SJCRH30 (cell line): ENCODE data around the gene ODF2. TPM values are rescaled to one million over a fixed set of nuclear protein-coding genes. Genes with fewer than 3 reads are reported as not detected.
"Not testable (repeated sequence)": the region's sequence is repeated elsewhere in the genome, so short reads cannot be mapped to it uniquely, and the experiment has no call there.

Experiments
- DNase-seq, 2 experiments: peaks; one replicate each; pipeline ENCODE4 v3.0.0-alpha.2; 2015 to 2020
- H3K27ac ChIP-seq: fragments of 250-450 bp; sonication (Bioruptor Pico); 2 replicates; pipeline ENCODE4 v1.5.1; 2020; ENCODE audit warnings: mild to moderate bottlenecking, moderate library complexity
- H3K27me3 ChIP-seq: fragments of 250-450 bp; sonication (Bioruptor Pico); 2 replicates; pipeline ENCODE4 v1.5.1; 2020; ENCODE audit warnings: mild to moderate bottlenecking, moderate library complexity
- H3K36me3 ChIP-seq: fragments of 250-450 bp; sonication (Bioruptor Pico); 2 replicates; pipeline ENCODE4 v1.5.1; 2020; ENCODE audit warnings: mild to moderate bottlenecking, moderate library complexity
- H3K4me1 ChIP-seq: fragments of 250-450 bp; sonication (Bioruptor Pico); 2 replicates; pipeline ENCODE4 v1.5.1; 2020; ENCODE audit warnings: mild to moderate bottlenecking, moderate library complexity
- H3K4me3 ChIP-seq: fragments of 250-450 bp; sonication (Bioruptor Pico); 2 replicates; pipeline ENCODE4 v1.5.1; 2020; ENCODE audit warnings: mild to moderate bottlenecking, moderate library complexity
- H3K9me3 ChIP-seq: fragments of 250-450 bp; sonication (Bioruptor Pico); replicated peaks from 2 replicates; pipeline ENCODE4 v1.5.1; 2020; ENCODE audit warnings: mild to moderate bottlenecking, moderate library complexity
- total RNA-seq: library from RNA; depleted of rRNA; stranded (reverse); fragments of >200 nt; shearing (Covaris generic); gene quantifications from 2 replicates; pipeline ENCODE4 v1.2.3, GENCODE V29; 2014

ODF2 gene
- total RNA-seq, 1 experiment from 2014 or later = 64.9 TPM

GRCh38 chr9:128505414-128505765 is 49.6 kb downstream of the ODF2 start:
- Histone ChIP-seq H3K4me1 (peaks cover 11% of the 10 kb centered on the region), H3K27me3 (no peaks in the 10 kb centered on the region), H3K27ac (no peak overlapping the region; the same call in 1 of the 2 replicates), H3K4me3 (peak overlapping the region; percentile 80), H3K9me3 (no peaks in the 10 kb centered on the region), H3K36me3 (peaks cover 14% of the 10 kb centered on the region; the same call in 1 of the 2 replicates)
- no peak for DNase-seq

GRCh38 chr9:128505906-128506305 is 50.1 kb downstream of the ODF2 start:
- H3K27ac ChIP-seq, H3K4me3 ChIP-seq, DNase-seq: not testable (repeated sequence)

GRCh38 chr9:128512820-128513219 is 57.0 kb downstream of the ODF2 start:
- H3K4me1 ChIP-seq = no peaks in the 10 kb centered on the region

More at GRCh38 chr9:128505906-128506305, 50.1 kb downstream of the ODF2 start:
- not testable (repeated sequence) for H3K27me3 ChIP-seq, H3K9me3 ChIP-seq
- Histone ChIP-seq H3K4me1 (peaks cover 11% of the 10 kb centered on the region), H3K36me3 (peaks cover 12% of the 10 kb centered on the region; the same call in 1 of the 2 replicates)

GRCh38 chr9:128521956-128522355 is 66.2 kb downstream of the ODF2 start:
- Histone ChIP-seq H3K4me1 (peaks cover 8% of the 10 kb centered on the region), H3K4me3 (no peak overlapping the region), H3K27ac (no peak overlapping the region), H3K9me3 (no peaks in the 10 kb centered on the region), H3K36me3 (peaks cover 51% of the 10 kb centered on the region), H3K27me3 (no peaks in the 10 kb centered on the region)
- DNase-seq = no peak

More at GRCh38 chr9:128512820-128513219, 57.0 kb downstream of the ODF2 start:
- DNase-seq = no peak
- H3K27me3 ChIP-seq = no peaks in the 10 kb centered on the region
- peaks cover 39% of the 10 kb centered on the region for H3K36me3 ChIP-seq
- H3K9me3 ChIP-seq = no peaks in the 10 kb centered on the region
- no peak overlapping the region for H3K4me3 ChIP-seq
- no peak overlapping the region for H3K27ac ChIP-seq

GRCh38 chr9:128523199-128523925 is 67.6 kb downstream of the ODF2 start:
- peak; percentile 98 to 99 for DNase-seq

GRCh38 chr9:128526720-128527119 is 70.9 kb downstream of the ODF2 start:
- Histone ChIP-seq H3K4me3 (no peak overlapping the region), H3K4me1 (peaks cover 8% of the 10 kb centered on the region), H3K9me3 (no peaks in the 10 kb centered on the region), H3K36me3 (peaks cover 46% of the 10 kb centered on the region), H3K27ac (no peak overlapping the region), H3K27me3 (no peaks in the 10 kb centered on the region)
- no peak for DNase-seq

More at GRCh38 chr9:128523199-128523925, 67.6 kb downstream of the ODF2 start:
- H3K4me3 ChIP-seq = peak overlapping the region; percentile 27
- peak overlapping the region; percentile 63 for H3K27ac ChIP-seq
- H3K4me1 ChIP-seq = peaks cover 8% of the 10 kb centered on the region
- H3K9me3 ChIP-seq = no peaks in the 10 kb centered on the region
- H3K27me3 ChIP-seq = no peaks in the 10 kb centered on the region
- peaks cover 44% of the 10 kb centered on the region for H3K36me3 ChIP-seq

GRCh38 chr9:128528445-128529160 is 72.8 kb downstream of the ODF2 start:
- DNase-seq = no peak
- Histone ChIP-seq H3K27me3 (no peaks in the 10 kb centered on the region), H3K4me3 (no peak overlapping the region), H3K4me1 (no peaks in the 10 kb centered on the region), H3K27ac (no peak overlapping the region), H3K9me3 (no peaks in the 10 kb centered on the region), H3K36me3 (peaks cover 43% of the 10 kb centered on the region)

- H3K27ac ChIP-seq = no peak overlapping the region
- H3K36me3 ChIP-seq = peaks cover 48% of the 10 kb centered on the region
Observed at GRCh38 chr9:128529191-128529590, 73.4 kb downstream of the ODF2 start.

GRCh38 chr9:128532581-128532980 is 76.8 kb downstream of the ODF2 start:
- peaks cover 40% of the 10 kb centered on the region for H3K36me3 ChIP-seq
- DNase-seq = no peak
- H3K27ac ChIP-seq = no peak overlapping the region
- no peaks in the 10 kb centered on the region for H3K27me3 ChIP-seq
- no peaks in the 10 kb centered on the region for H3K9me3 ChIP-seq
- H3K4me3 ChIP-seq = no peak overlapping the region
- H3K4me1 ChIP-seq = no peaks in the 10 kb centered on the region

More at GRCh38 chr9:128529191-128529590, 73.4 kb downstream of the ODF2 start:
- DNase-seq = no peak
- Histone ChIP-seq H3K4me3 (no peak overlapping the region), H3K27me3 (no peaks in the 10 kb centered on the region), H3K9me3 (no peaks in the 10 kb centered on the region), H3K4me1 (no peaks in the 10 kb centered on the region)

GRCh38 chr9:128540634-128541360 is 85.0 kb downstream of the ODF2 start:
- Histone ChIP-seq H3K4me3 (no peak overlapping the region), H3K27ac (no peak overlapping the region), H3K36me3 (peaks cover 54% of the 10 kb centered on the region), H3K9me3 (no peaks in the 10 kb centered on the region), H3K4me1 (no peaks in the 10 kb centered on the region), H3K27me3 (no peaks in the 10 kb centered on the region)
- DNase-seq = no peak

- Histone ChIP-seq H3K9me3 (no peaks in the 10 kb centered on the region), H3K27me3 (no peaks in the 10 kb centered on the region), H3K27ac (no peak overlapping the region), H3K4me3 (no peak overlapping the region), H3K4me1 (peaks cover 9% of the 10 kb centered on the region; the same call in 1 of the 2 replicates), H3K36me3 (peaks cover 7% of the 10 kb centered on the region)
- no peak for DNase-seq
Observed at GRCh38 chr9:128546504-128546903, 90.7 kb downstream of the ODF2 start.

- H3K9me3 ChIP-seq = no peaks in the 10 kb centered on the region
- H3K36me3 ChIP-seq = no peaks in the 10 kb centered on the region
Observed at GRCh38 chr9:128548876-128549275, 93.1 kb downstream of the ODF2 start.

GRCh38 chr9:128550226-128550625 is 94.4 kb downstream of the ODF2 start:
- no peak overlapping the region for H3K4me3 ChIP-seq
- no peak overlapping the region for H3K27ac ChIP-seq
- DNase-seq = no peak
- H3K4me1 ChIP-seq = peaks cover 22% of the 10 kb centered on the region; the same call in 1 of the 2 replicates
- no peaks in the 10 kb centered on the region for H3K36me3 ChIP-seq
- no peaks in the 10 kb centered on the region for H3K9me3 ChIP-seq
- H3K27me3 ChIP-seq = no peaks in the 10 kb centered on the region

More at GRCh38 chr9:128548876-128549275, 93.1 kb downstream of the ODF2 start:
- Histone ChIP-seq H3K27ac (no peak overlapping the region), H3K27me3 (no peaks in the 10 kb centered on the region), H3K4me1 (peaks cover 10% of the 10 kb centered on the region; the same call in 1 of the 2 replicates), H3K4me3 (no peak overlapping the region)
- DNase-seq = no peak
